IMR-90 (cell line): ENCODE data around the gene CACNG7. TPM values are rescaled to one million over a fixed set of nuclear protein-coding genes. Genes with fewer than 3 reads are reported as not detected.

Source experiments
- ATAC-seq: fragments of 200-7000 bp; cut with Tn5 transposase; 2 replicates; pipeline ENCODE4 v1.9.1; 2020; ENCODE audit warnings: low read depth, mild to moderate bottlenecking, moderate library complexity
- BruUV-seq: library from RNA; stranded (reverse); fragments of 400-500 nt; replicated peaks from 2 replicates; lab custom pipeline; 2021; lab: Mats Ljungman, UMichigan
- CTCF ChIA-PET: fragments of 300-600 bp; formaldehyde crosslinking; extraction: SDS; loops from one replicate; lab custom pipeline; 2021; ENCODE audit warnings: antibody characterized with exemption; lab: Yijun Ruan, JAX
- POLR2A ChIA-PET: fragments of 300-600 bp; sonication (Branson Sonifier 250); formaldehyde crosslinking; loops from one replicate; lab custom pipeline; 2022; ENCODE audit warnings: antibody characterized with exemption; ENCODE audit not compliant: unreplicated experiment; lab: Charles Lee
- DNase-seq: peaks from one replicate; pipeline ENCODE4 v3.0.0; 2013
- H2AFZ ChIP-seq: replicated peaks from 2 replicates; pipeline ENCODE3; 2013; ENCODE audit warnings: low read length, mild to moderate bottlenecking; ENCODE audit not compliant: poor library complexity
- H2AK5ac ChIP-seq: 2 replicates; pipeline ENCODE4 v1.6.1; 2013; ENCODE audit warnings: low read depth, low read length, inconsistent platforms
- H2AK9ac ChIP-seq: replicated peaks from 2 replicates; pipeline ENCODE3; 2013; ENCODE audit warnings: mild to moderate bottlenecking, low read depth, low read length, moderate library complexity; ENCODE audit not compliant: poor library complexity
- H2BK120ac ChIP-seq: 2 replicates; pipeline ENCODE4 v1.6.1; 2013; ENCODE audit warnings: low read depth, low read length, inconsistent platforms
- H2BK15ac ChIP-seq: 3 replicates; pipeline ENCODE4 v1.6.1; 2013; ENCODE audit warnings: low read depth, low read length, inconsistent platforms
- H2BK20ac ChIP-seq: 2 replicates; pipeline ENCODE4 v1.6.1; 2013; ENCODE audit warnings: low read depth, mild to moderate bottlenecking, inconsistent platforms, low read length, moderate library complexity
- H2BK5ac ChIP-seq: 2 replicates; pipeline ENCODE4 v1.6.1; 2013; ENCODE audit warnings: mild to moderate bottlenecking, low read depth, low read length, inconsistent platforms; ENCODE audit not compliant: poor library complexity, severe bottlenecking
- H3K14ac ChIP-seq: replicated peaks from 2 replicates; pipeline ENCODE4 v1.6.1; 2013; ENCODE audit warnings: low read depth, low read length, inconsistent platforms
- H3K18ac ChIP-seq: 2 replicates; pipeline ENCODE4 v1.6.1; 2013; ENCODE audit warnings: low read depth, low read length, control low read depth
- H3K23ac ChIP-seq: 2 replicates; pipeline ENCODE4 v1.6.1; 2013; ENCODE audit warnings: low read depth, low read length, inconsistent platforms
- H3K27ac ChIP-seq: 2 replicates; pipeline ENCODE4 v1.5.1; 2013; ENCODE audit warnings: mild to moderate bottlenecking, control low read depth, low read length; ENCODE audit not compliant: insufficient read depth
- H3K27me3 ChIP-seq: 2 replicates; pipeline ENCODE4 v1.6.1; 2013; ENCODE audit warnings: low read length; ENCODE audit not compliant: control insufficient read depth, insufficient read depth
- H3K36me3 ChIP-seq: 2 replicates; pipeline ENCODE4 v1.6.1; 2013; ENCODE audit warnings: low read length, mixed read lengths; ENCODE audit not compliant: control insufficient read depth, insufficient read depth
- H3K4ac ChIP-seq: 2 replicates; pipeline ENCODE4 v1.6.1; 2013; ENCODE audit warnings: low read depth, low read length, inconsistent platforms
- H3K4me1 ChIP-seq: 2 replicates; pipeline ENCODE4 v1.6.1; 2013; ENCODE audit warnings: low read length, mixed read lengths; ENCODE audit not compliant: control insufficient read depth, insufficient read depth
- H3K4me2 ChIP-seq: 2 replicates; pipeline ENCODE4 v1.6.1; 2013; ENCODE audit warnings: low read depth, mild to moderate bottlenecking, control low read depth, low read length, moderate library complexity
- H3K4me3 ChIP-seq: 2 replicates; pipeline ENCODE4 v1.5.1; 2013; ENCODE audit warnings: low read depth, mild to moderate bottlenecking, control low read depth, low read length, moderate library complexity; ENCODE audit not compliant: insufficient read depth
- H3K56ac ChIP-seq: 2 replicates; pipeline ENCODE4 v1.6.1; 2013; ENCODE audit warnings: low read length, inconsistent platforms; ENCODE audit not compliant: insufficient read depth; ENCODE audit errors: extremely low read depth
- H3K79me1 ChIP-seq, 2 experiments: 2 replicates each; pipeline ENCODE4 v1.6.1; 2013; ENCODE audit warnings: low read length in 2 of 2, inconsistent platforms in 1 of 2, low read depth in 1 of 2
- H3K9ac ChIP-seq: 2 replicates; pipeline ENCODE4 v1.6.1; 2013; ENCODE audit warnings: low read depth, low read length, control low read depth
- H3K9me1 ChIP-seq: 2 replicates; pipeline ENCODE4 v1.6.1; 2013; ENCODE audit warnings: low read length, inconsistent platforms; ENCODE audit not compliant: insufficient read depth
- H3K9me3 ChIP-seq: 2 replicates; pipeline ENCODE4 v1.6.1; 2013; ENCODE audit warnings: low read length; ENCODE audit not compliant: control insufficient read depth, insufficient read depth
- H4K20me1 ChIP-seq: 2 replicates; pipeline ENCODE4 v1.6.1; 2013; ENCODE audit warnings: low read length, inconsistent platforms; ENCODE audit not compliant: insufficient read depth
- H4K5ac ChIP-seq: 2 replicates; pipeline ENCODE4 v1.6.1; 2013; ENCODE audit warnings: mild to moderate bottlenecking, low read depth, low read length, control low read depth
- H4K8ac ChIP-seq, 2 experiments: 2 replicates each; pipeline ENCODE4 v1.6.1; 2013; ENCODE audit warnings: low read depth in 2 of 2, low read length in 2 of 2, control low read depth in 1 of 2, inconsistent platforms in 1 of 2
- H4K91ac ChIP-seq: 2 replicates; pipeline ENCODE4 v1.6.1; 2013; ENCODE audit warnings: low read depth, low read length, inconsistent platforms; ENCODE audit not compliant: insufficient read depth
- CHD1 ChIP-seq: IDR thresholded peaks from 2 replicates; pipeline ENCODE4 v1.6.1; 2012; ENCODE audit warnings: low read depth, low read length, improper control_type of control experiment
- MXI1 ChIP-seq: IDR thresholded peaks from 2 replicates; pipeline ENCODE4 v1.6.1; 2012; ENCODE audit warnings: low read depth, mild to moderate bottlenecking, low read length, moderate library complexity, borderline replicate concordance
- USF2 ChIP-seq: fragments of 150-350 bp; IDR thresholded peaks from 2 replicates; pipeline ENCODE4 v1.6.1; 2017; ENCODE audit warnings: mild to moderate bottlenecking, antibody characterized with exemption, low read length, low read depth
- WGBS, 2 experiments: methylation state at CpG; one replicate each; pipeline versions ENCODE4 v1.1.5 to v1.1.7; 2013; ENCODE audit warnings: missing lambda C conversion rate in 2 of 2; ENCODE audit not compliant: insufficient read length in 1 of 2; ENCODE audit errors: extremely low coverage in 2 of 2; 5-methylcytosine and 5-hydroxymethylcytosine counted together
- dilution Hi-C: fragments of 300-500 bp; cut with HindIII; formaldehyde crosslinking; loops from one replicate; pipeline ENCODE4 v1.14.3; 2018; ENCODE audit warnings: low sequenced_read_pairs; ENCODE audit not compliant: unreplicated experiment
- in situ Hi-C: fragments of 300-500 bp; cut with MboI; formaldehyde crosslinking; loops from 3 replicates; pipeline ENCODE4 v1.14.3; 2019; ENCODE audit warnings: low sequenced_read_pairs, inconsistent platforms, mixed read lengths
- intact Hi-C: fragments of 100-400 bp; cut with micrococcal nuclease; formaldehyde crosslinking; loops from 2 replicates; pipeline ENCODE4 v1.10.0; 2022
- polyA plus RNA-seq, 3 experiments: library from polyadenylated mRNA; depleted of rRNA; stranded (reverse); fragments of >200 nt; gene quantifications; 2 replicates each; pipeline ENCODE4 v1.2.3, GENCODE V29; 2012; ENCODE audit warnings: low replicate concordance in 1 of 3
- total RNA-seq: library from RNA; depleted of rRNA; stranded (reverse); fragments of >200 nt; gene quantifications from 2 replicates; pipeline ENCODE4 v1.2.3, GENCODE V29; 2012

CACNG7 gene
- total and polyA plus RNA-seq, 2 of the 4 experiments (the other 2 are of a cell fraction), result 0.36 to 6.7 TPM

GRCh38 chr19:53980539-53981375 lies 71.7 kb downstream of the CACNG7 start (continued):
- no peak for TF ChIP-seq USF2
- TF ChIP-seq MXI1, result no peak

- no peaks in the 10 kb centered on the region for H3K9me3 ChIP-seq
Measured at GRCh38 chr19:53981376-53981951, 72.4 kb downstream of the CACNG7 start.

More at GRCh38 chr19:53981376-53981951, 72.4 kb downstream of the CACNG7 start:
- Histone ChIP-seq H4K91ac (no peak overlapping the region), H2BK120ac (no peak overlapping the region), H4K5ac (no peak overlapping the region), H3K27ac (no peak overlapping the region), H2BK5ac (no peak overlapping the region), H3K4me1 (no peaks in the 10 kb centered on the region), H3K9me1 (no peaks in the 10 kb centered on the region), H2BK20ac (no peak overlapping the region), H4K8ac (no peak overlapping the region), H2AK5ac (no peak overlapping the region), H3K9ac (no peak overlapping the region), H3K4ac (no peak overlapping the region), H3K4me2 (no peak overlapping the region), H4K20me1 (no peaks in the 10 kb centered on the region), H3K18ac (no peak overlapping the region), H3K23ac (no peak overlapping the region), H2AFZ (peak overlapping the region; percentile 3), H2AK9ac (no peak overlapping the region), H3K4me3 (no peak overlapping the region), H3K36me3 (no peaks in the 10 kb centered on the region), H3K56ac (no peak overlapping the region), H3K14ac (no peak overlapping the region), H3K79me1 (no peaks in the 10 kb centered on the region), H3K27me3 (peaks cover 12% of the 10 kb centered on the region; the same call in 1 of the 2 replicates), H2BK15ac (no peak overlapping the region)
- CTCF ChIA-PET, result no interaction called here
- WGBS, 2 experiments, result no CpG with 5 or more reads among the region's 13 CpGs
- dilution Hi-C loops (no loop called here), intact Hi-C loops (no loop called here), in situ Hi-C loops (no loop called here)
- DNase-seq, result no peak
- POLR2A ChIA-PET, result no interaction called here
- TF ChIP-seq CHD1, result no peak
- ATAC-seq, result no peak
- no TSS peak for BruUV-seq
